Activated CD8-positive, alpha-beta T cell treated with anti-CD3 and anti-CD28 coated beads for 36 hours (primary cell): Measurements from ENCODE around the gene HOXD3. TPM values are rescaled to one million over a fixed set of nuclear protein-coding genes. Genes with fewer than 3 reads are reported as not detected.

Experiments
- ATAC-seq: fragments of 200-7000 bp; cut with Tn5 transposase; one replicate; pipeline ENCODE4 v1.10.0; 2021; ENCODE audit warnings: mild to moderate bottlenecking, moderate library complexity
- CTCF ChIA-PET: fragments of 350-600 bp; sonication (Branson Sonifier 250); formaldehyde crosslinking; loops from one replicate; lab custom pipeline; 2021; ENCODE audit warnings: antibody characterized with exemption; lab: Charles Lee
- POLR2A ChIA-PET: fragments of 350-600 bp; sonication (Branson Sonifier 250); formaldehyde crosslinking; loops from one replicate; lab custom pipeline; 2021; ENCODE audit warnings: antibody characterized with exemption; lab: Charles Lee
- DNase-seq: peaks from one replicate; pipeline ENCODE4 v3.0.0-alpha.2; 2020
- H3K27ac Mint-ChIP-seq: one replicate; pipeline ENCODE4 v1.8.0; 2021; ENCODE audit warnings: mild to moderate bottlenecking, mixed read lengths
- H3K27me3 Mint-ChIP-seq: one replicate; pipeline ENCODE4 v1.8.0; 2021; ENCODE audit warnings: mixed read lengths
- H3K36me3 Mint-ChIP-seq: one replicate; pipeline ENCODE4 v1.8.0; 2021; ENCODE audit warnings: low read depth, mixed read lengths
- H3K4me1 Mint-ChIP-seq: one replicate; pipeline ENCODE4 v1.8.0; 2021; ENCODE audit warnings: low read depth, mixed read lengths
- H3K4me3 Mint-ChIP-seq: one replicate; pipeline ENCODE4 v1.8.0; 2021; ENCODE audit warnings: mild to moderate bottlenecking, moderate library complexity, mixed read lengths
- H3K9me3 Mint-ChIP-seq: one replicate; pipeline ENCODE4 v1.8.0; 2021; ENCODE audit warnings: mixed read lengths
- intact Hi-C: fragments of 100-400 bp; cut with micrococcal nuclease; formaldehyde crosslinking; loops from one replicate; pipeline ENCODE4 v1.10.0; 2022
- total RNA-seq, 2 experiments: library from RNA; stranded (reverse); gene quantifications; one replicate each; pipeline ENCODE4 v1.2.3, GENCODE V29; 2021
- TF ChIP-seq, protein P1 (sequence below): fragments of 200-600 bp; IDR thresholded peaks from one replicate; pipeline ENCODE4 v1.8.0; 2022; ENCODE audit warnings: antibody characterized with exemption, mild to moderate bottlenecking

The HOXD3 gene
- total RNA-seq, 2 experiments from 2014 or later, result not detected

DNA sequence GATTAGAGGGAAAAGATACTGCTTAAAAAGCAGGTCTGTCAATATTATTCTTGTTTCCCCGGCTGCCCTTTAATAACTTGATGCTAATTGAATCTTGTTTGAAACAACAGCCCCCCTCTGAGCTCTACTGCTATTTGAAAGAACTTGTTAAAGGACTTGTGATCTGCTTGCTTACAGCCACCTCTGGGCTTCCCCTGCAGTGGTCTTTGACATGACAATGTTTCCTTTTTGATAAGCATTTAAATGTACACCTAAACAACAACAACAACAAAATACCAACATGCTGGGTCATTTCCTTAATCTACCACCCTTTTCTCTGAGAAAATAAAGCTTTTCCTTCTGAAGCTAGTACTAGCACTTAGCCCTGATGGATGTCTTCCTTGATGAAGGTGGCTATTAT, 35.2 kb downstream of the HOXD3 start:
- TF ChIP-seq, protein P1, sequence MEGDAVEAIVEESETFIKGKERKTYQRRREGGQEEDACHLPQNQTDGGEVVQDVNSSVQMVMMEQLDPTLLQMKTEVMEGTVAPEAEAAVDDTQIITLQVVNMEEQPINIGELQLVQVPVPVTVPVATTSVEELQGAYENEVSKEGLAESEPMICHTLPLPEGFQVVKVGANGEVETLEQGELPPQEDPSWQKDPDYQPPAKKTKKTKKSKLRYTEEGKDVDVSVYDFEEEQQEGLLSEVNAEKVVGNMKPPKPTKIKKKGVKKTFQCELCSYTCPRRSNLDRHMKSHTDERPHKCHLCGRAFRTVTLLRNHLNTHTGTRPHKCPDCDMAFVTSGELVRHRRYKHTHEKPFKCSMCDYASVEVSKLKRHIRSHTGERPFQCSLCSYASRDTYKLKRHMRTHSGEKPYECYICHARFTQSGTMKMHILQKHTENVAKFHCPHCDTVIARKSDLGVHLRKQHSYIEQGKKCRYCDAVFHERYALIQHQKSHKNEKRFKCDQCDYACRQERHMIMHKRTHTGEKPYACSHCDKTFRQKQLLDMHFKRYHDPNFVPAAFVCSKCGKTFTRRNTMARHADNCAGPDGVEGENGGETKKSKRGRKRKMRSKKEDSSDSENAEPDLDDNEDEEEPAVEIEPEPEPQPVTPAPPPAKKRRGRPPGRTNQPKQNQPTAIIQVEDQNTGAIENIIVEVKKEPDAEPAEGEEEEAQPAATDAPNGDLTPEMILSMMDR, result no peak
- DNase-seq (no peak), ATAC-seq (no peak)
- Mint-ChIP-seq H3K27ac (no peak overlapping the region), H3K36me3 (no peaks in the 10 kb centered on the region), H3K4me1 (peaks cover 13% of the 10 kb centered on the region), H3K4me3 (no peak overlapping the region), H3K9me3 (no peaks in the 10 kb centered on the region), H3K27me3 (peaks cover 61% of the 10 kb centered on the region)
- ChIA-PET CTCF (interaction anchor here (1.2 to 1.7 kb wide), 3 partner anchors 52 to 362 kb away, joined by 3 to 7 read pairs (median 5); no protein-coding TSS in a partner anchor), POLR2A (no interaction called here)
- intact Hi-C loops, result no loop called here

DNA sequence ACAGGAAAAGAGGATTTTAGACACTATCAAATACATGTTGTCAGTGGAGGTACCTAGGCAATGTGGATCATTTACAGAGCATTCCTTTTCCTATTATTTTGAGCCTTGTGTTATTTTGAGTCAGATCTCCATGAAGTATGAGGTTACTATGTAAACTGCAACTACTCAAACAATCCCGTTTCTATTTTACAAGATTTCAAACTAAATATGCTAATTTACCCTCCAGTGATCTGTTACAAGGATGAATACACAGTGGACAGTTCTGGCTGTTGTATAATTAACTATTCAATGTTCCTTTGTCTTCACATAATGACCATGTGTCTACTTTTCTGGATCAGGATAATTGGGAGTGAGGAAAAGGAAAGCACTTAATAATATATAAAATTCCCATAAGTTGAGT, 35.9 kb downstream of the HOXD3 start:
- CTCF ChIA-PET, result interaction anchor here (1.2 to 1.7 kb wide), 3 partner anchors 52 to 361 kb away, joined by 3 to 7 read pairs (median 5); no protein-coding TSS in a partner anchor
- peaks cover 6% of the 10 kb centered on the region for H3K4me1 Mint-ChIP-seq
- no peak overlapping the region for H3K4me3 Mint-ChIP-seq
- POLR2A ChIA-PET, result no interaction called here
- no peaks in the 10 kb centered on the region for H3K36me3 Mint-ChIP-seq
- H3K27ac Mint-ChIP-seq, result no peak overlapping the region
- ATAC-seq (no peak), DNase-seq (no peak)
- TF ChIP-seq, protein P1, result no peak
- intact Hi-C loops, result no loop called here
- peaks cover 60% of the 10 kb centered on the region for H3K27me3 Mint-ChIP-seq
- H3K9me3 Mint-ChIP-seq, result no peaks in the 10 kb centered on the region

DNA sequence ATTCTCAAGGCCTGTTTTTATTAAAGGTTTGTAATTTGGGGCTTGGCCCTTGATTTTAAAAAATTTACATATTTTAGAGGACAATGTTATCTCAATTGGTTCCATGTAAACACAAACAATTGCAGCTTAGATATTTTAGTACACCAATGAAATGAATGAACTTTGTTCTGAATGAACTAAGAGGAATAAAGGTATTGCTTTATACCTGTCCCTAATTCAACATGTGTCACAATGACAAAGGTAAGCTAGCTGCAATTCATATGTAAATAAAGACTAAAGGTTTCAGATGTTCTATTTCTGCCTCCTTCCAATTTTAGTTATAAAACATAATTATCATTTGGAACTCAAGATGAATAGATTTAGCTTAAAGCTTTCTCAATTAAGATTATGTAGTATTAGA, 42.8 kb downstream of the HOXD3 start:
- Mint-ChIP-seq H3K4me1 (no peaks in the 10 kb centered on the region), H3K27ac (no peak overlapping the region), H3K4me3 (no peak overlapping the region), H3K27me3 (peaks cover 40% of the 10 kb centered on the region), H3K9me3 (no peaks in the 10 kb centered on the region), H3K36me3 (no peaks in the 10 kb centered on the region)
- DNase-seq, result no peak
- intact Hi-C loops, result no loop called here
- ChIA-PET CTCF (interaction anchor here (0.6 kb wide), 1 partner anchor 24 kb away, joined by 3 read pairs; no protein-coding TSS in a partner anchor), POLR2A (no interaction called here)
- ATAC-seq, result no peak
- TF ChIP-seq, protein P1, result no peak

GRCh38 chr2:176200971-176201370, 43.9 kb downstream of the HOXD3 start:
- no peaks in the 10 kb centered on the region for H3K36me3 Mint-ChIP-seq
- H3K4me1 Mint-ChIP-seq, result no peaks in the 10 kb centered on the region
- no peak overlapping the region for H3K4me3 Mint-ChIP-seq
- H3K9me3 Mint-ChIP-seq, result no peaks in the 10 kb centered on the region
- TF ChIP-seq, protein P1, result no peak
- no peak overlapping the region for H3K27ac Mint-ChIP-seq
- intact Hi-C loops, result no loop called here
- peaks cover 36% of the 10 kb centered on the region for H3K27me3 Mint-ChIP-seq
- CTCF ChIA-PET, result no interaction called here
- no peak for ATAC-seq
- POLR2A ChIA-PET, result no interaction called here
- DNase-seq, result no peak

DNA sequence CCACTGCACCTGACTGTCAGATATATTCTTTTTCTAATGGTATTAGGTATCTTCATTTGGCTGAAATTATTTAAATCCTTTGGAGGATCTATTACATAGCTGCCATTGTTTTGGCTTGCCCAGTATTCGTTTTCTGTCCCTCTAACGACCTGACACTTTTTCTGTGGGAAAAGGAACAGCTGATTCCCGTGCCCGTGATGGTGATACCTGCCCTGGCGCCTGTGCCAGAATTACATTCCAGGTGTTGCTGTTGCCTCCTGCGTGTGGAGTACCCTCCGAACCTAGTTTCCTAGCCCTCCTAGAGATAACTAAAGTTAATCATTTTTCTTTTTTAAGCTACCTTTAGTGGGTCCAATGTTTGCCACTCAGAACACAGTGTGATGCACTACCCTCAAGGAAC, 45.4 kb downstream of the HOXD3 start:
- Mint-ChIP-seq H3K36me3 (no peaks in the 10 kb centered on the region), H3K4me3 (no peak overlapping the region), H3K9me3 (no peaks in the 10 kb centered on the region), H3K27me3 (peaks cover 27% of the 10 kb centered on the region), H3K4me1 (no peaks in the 10 kb centered on the region), H3K27ac (no peak overlapping the region)
- intact Hi-C loops, result no loop called here
- POLR2A ChIA-PET, result no interaction called here
- DNase-seq, result no peak
- ATAC-seq, result no peak
- CTCF ChIA-PET, result no interaction called here
- TF ChIP-seq, protein P1, result no peak
